Fibroblast of lung (primary cell): ENCODE data around the gene ZSWIM6. TPM values are rescaled to one million over a fixed set of nuclear protein-coding genes. Genes with fewer than 3 reads are reported as not detected.

Experiments used
- DNase-seq, 2 donors: peaks; one replicate each; pipeline versions ENCODE4 v3.0.0 to v3.0.0-alpha.2; 2010; ENCODE audit warnings: low read depth in 2 of 2
- H2AFZ ChIP-seq: 2 replicates; pipeline ENCODE4 v1.5.1; 2012; ENCODE audit warnings: low read length, control low read depth, inconsistent platforms
- H3K27ac ChIP-seq: 2 replicates; pipeline ENCODE4 v1.5.1; 2011; ENCODE audit warnings: low read length, control low read depth; ENCODE audit not compliant: insufficient read depth
- H3K27me3 ChIP-seq: 2 replicates; pipeline ENCODE4 v1.5.1; 2011; ENCODE audit warnings: mild to moderate bottlenecking, low read length; ENCODE audit not compliant: control insufficient read depth, insufficient read depth
- H3K36me3 ChIP-seq: 2 replicates; pipeline ENCODE4 v1.5.1; 2011; ENCODE audit warnings: low read length; ENCODE audit not compliant: control insufficient read depth, insufficient read depth
- H3K4me1 ChIP-seq: 2 replicates; pipeline ENCODE4 v1.5.1; 2011; ENCODE audit warnings: low read length; ENCODE audit not compliant: control insufficient read depth, insufficient read depth; ENCODE audit errors: extremely low read depth
- H3K4me2 ChIP-seq: 2 replicates; pipeline ENCODE4 v1.5.1; 2011; ENCODE audit warnings: low read length, control low read depth; ENCODE audit not compliant: insufficient read depth; ENCODE audit errors: extremely low read depth
- H3K4me3 ChIP-seq, 4 experiments: fragments of 200-600 bp in 1 of 4; sonication (generic) in 1 of 4; replicated peaks in 1 of 4; 2 replicates each; pipeline ENCODE4 v1.5.1; 2011 to 2016; ENCODE audit warnings: low read length in 4 of 4, low read depth in 3 of 4, mild to moderate bottlenecking in 3 of 4, control low read depth in 2 of 4, inconsistent platforms in 1 of 4, mixed read lengths in 1 of 4; ENCODE audit not compliant: insufficient read depth in 1 of 4; ENCODE audit errors: control extremely low read depth in 1 of 4
- H3K79me2 ChIP-seq: 2 replicates; pipeline ENCODE4 v1.5.1; 2012; ENCODE audit warnings: mild to moderate bottlenecking, low read length, inconsistent platforms; ENCODE audit not compliant: control insufficient read depth, insufficient read depth
- H3K9ac ChIP-seq: 2 replicates; pipeline ENCODE4 v1.5.1; 2011; ENCODE audit warnings: mild to moderate bottlenecking, low read length, control low read depth; ENCODE audit not compliant: insufficient read depth
- H3K9me3 ChIP-seq: 2 replicates; pipeline ENCODE4 v1.5.1; 2012; ENCODE audit warnings: low read depth, low read length; ENCODE audit not compliant: control insufficient read depth, insufficient read depth
- H4K20me1 ChIP-seq: 2 replicates; pipeline ENCODE4 v1.5.1; 2011; ENCODE audit warnings: low read length; ENCODE audit not compliant: control insufficient read depth, insufficient read depth; ENCODE audit errors: extremely low read depth
- EZH2 ChIP-seq: IDR thresholded peaks from 2 replicates; pipeline ENCODE4 v1.5.1; 2012; ENCODE audit warnings: low read length, control low read depth, mild to moderate bottlenecking; ENCODE audit errors: missing control alignments
- polyA plus RNA-seq, 2 donors: library from polyadenylated mRNA; depleted of rRNA in 1 of 2; stranded (reverse) in 1 of 2; unstranded in 1 of 2; fragments of >200 nt; gene quantifications; 2 replicates each; pipeline ENCODE4 v1.2.1, GENCODE V29; 2011 to 2012; ENCODE audit warnings: missing spikeins in 1 of 2
- total RNA-seq: library from RNA; depleted of rRNA; stranded (reverse); fragments of >200 nt; gene quantifications from 2 replicates; pipeline ENCODE4 v1.2.1, GENCODE V29; 2014
- TF ChIP-seq, protein P1 (sequence below), 2 donors: IDR thresholded peaks in 1 of 2; conservative IDR thresholded peaks in 1 of 2; 1 replicate in 1 of 2; 2 replicates in 1 of 2; pipeline ENCODE4 v1.5.1; 2011 to 2012; ENCODE audit warnings: low read length in 2 of 2, control low read depth in 1 of 2, inconsistent platforms in 1 of 2, low read depth in 1 of 2, mild to moderate bottlenecking in 1 of 2

The ZSWIM6 gene
- total and polyA plus RNA-seq, 2 donors (not counting 1 experiment from before 2014, with no cell fraction given) = 23.5 to 26.6 TPM

DNA sequence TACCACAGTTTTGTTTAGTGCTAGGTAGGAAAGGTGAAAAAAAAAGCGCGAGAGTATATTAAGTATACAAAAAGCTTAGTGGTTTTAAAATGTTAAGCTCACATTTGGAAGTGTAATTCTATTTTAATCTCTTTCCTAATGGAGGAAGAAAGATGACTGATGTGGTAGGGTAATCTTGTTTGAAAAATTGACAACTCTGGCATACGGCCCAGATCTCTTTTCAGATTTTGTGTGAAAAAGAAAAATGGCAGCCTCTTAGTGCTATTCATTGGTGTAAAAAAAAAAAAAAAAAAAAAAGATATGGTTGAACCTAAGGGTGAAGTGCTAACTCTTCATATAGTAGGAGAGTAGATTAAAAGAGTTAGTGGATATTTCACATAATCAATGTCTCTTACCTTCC, 108.0 kb downstream of the ZSWIM6 start:
- H3K9ac ChIP-seq = no peak overlapping the region
- H3K4me3 ChIP-seq = no peak overlapping the region
- H3K27me3 ChIP-seq = no peaks in the 10 kb centered on the region
- H3K9me3 ChIP-seq = no peaks in the 10 kb centered on the region
- peaks cover 73% of the 10 kb centered on the region for H3K79me2 ChIP-seq
- no peaks in the 10 kb centered on the region for H3K4me1 ChIP-seq
- no peak for DNase-seq
- H2AFZ ChIP-seq = no peak overlapping the region
- peaks cover 2% of the 10 kb centered on the region for H4K20me1 ChIP-seq
- H3K4me2 ChIP-seq = no peak overlapping the region
- TF ChIP-seq EZH2 = no peak
- TF ChIP-seq, protein P1, sequence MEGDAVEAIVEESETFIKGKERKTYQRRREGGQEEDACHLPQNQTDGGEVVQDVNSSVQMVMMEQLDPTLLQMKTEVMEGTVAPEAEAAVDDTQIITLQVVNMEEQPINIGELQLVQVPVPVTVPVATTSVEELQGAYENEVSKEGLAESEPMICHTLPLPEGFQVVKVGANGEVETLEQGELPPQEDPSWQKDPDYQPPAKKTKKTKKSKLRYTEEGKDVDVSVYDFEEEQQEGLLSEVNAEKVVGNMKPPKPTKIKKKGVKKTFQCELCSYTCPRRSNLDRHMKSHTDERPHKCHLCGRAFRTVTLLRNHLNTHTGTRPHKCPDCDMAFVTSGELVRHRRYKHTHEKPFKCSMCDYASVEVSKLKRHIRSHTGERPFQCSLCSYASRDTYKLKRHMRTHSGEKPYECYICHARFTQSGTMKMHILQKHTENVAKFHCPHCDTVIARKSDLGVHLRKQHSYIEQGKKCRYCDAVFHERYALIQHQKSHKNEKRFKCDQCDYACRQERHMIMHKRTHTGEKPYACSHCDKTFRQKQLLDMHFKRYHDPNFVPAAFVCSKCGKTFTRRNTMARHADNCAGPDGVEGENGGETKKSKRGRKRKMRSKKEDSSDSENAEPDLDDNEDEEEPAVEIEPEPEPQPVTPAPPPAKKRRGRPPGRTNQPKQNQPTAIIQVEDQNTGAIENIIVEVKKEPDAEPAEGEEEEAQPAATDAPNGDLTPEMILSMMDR (conservative IDR thresholded peaks at IDR 0.05 in 1 of 2, IDR thresholded peaks at IDR 0.05 in 1 of 2; ENCODE audit: low read depth in 1 of 2, low read length in 2 of 2) = no peak
- H3K36me3 ChIP-seq = no peaks in the 10 kb centered on the region
- no peak overlapping the region for H3K27ac ChIP-seq

DNA sequence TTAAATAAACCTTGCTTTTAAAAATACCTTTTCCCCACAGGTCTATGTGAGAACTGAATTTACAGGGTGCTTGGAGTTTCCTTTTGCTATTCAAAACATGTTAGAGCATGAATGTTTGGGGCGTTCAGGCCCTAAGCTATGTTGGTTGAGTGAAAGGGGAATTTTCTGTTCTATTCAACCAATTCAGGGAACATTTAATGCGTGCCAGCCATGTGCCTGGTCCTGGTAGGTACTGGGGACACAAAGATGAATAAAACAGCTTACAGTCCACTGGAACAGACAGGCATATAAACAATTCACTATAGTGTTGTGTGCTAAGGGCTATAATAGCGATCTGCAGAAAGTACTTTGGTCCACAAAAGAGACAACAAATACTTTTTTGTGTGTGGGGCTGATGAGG, 108.5 kb downstream of the ZSWIM6 start:
- TF ChIP-seq, protein P1 (conservative IDR thresholded peaks at IDR 0.05 in 1 of 2, IDR thresholded peaks at IDR 0.05 in 1 of 2; ENCODE audit: low read depth in 1 of 2, low read length in 2 of 2) = no peak
- TF ChIP-seq EZH2 = no peak
- Histone ChIP-seq H3K4me1 (no peaks in the 10 kb centered on the region), H2AFZ (no peak overlapping the region), H3K4me2 (no peak overlapping the region), H3K9ac (no peak overlapping the region), H3K9me3 (no peaks in the 10 kb centered on the region), H3K27me3 (no peaks in the 10 kb centered on the region), H3K4me3 (no peak overlapping the region), H3K36me3 (no peaks in the 10 kb centered on the region), H3K27ac (no peak overlapping the region), H3K79me2 (peaks cover 69% of the 10 kb centered on the region), H4K20me1 (no peaks in the 10 kb centered on the region)
- no peak for DNase-seq

- H3K27me3 ChIP-seq = no peaks in the 10 kb centered on the region
- TF ChIP-seq, protein P1 (conservative IDR thresholded peaks at IDR 0.05 in 1 of 2, IDR thresholded peaks at IDR 0.05 in 1 of 2; ENCODE audit: low read depth in 1 of 2, low read length in 2 of 2) = no peak
- TF ChIP-seq EZH2 = no peak
- no peak overlapping the region for H3K27ac ChIP-seq
- no peaks in the 10 kb centered on the region for H4K20me1 ChIP-seq
- no peak for DNase-seq
- no peaks in the 10 kb centered on the region for H3K9me3 ChIP-seq
- H3K4me3 ChIP-seq = no peak overlapping the region
- no peak overlapping the region for H3K4me2 ChIP-seq
- no peak overlapping the region for H2AFZ ChIP-seq
- no peak overlapping the region for H3K9ac ChIP-seq
- no peaks in the 10 kb centered on the region for H3K36me3 ChIP-seq
- peaks cover 67% of the 10 kb centered on the region for H3K79me2 ChIP-seq
- no peaks in the 10 kb centered on the region for H3K4me1 ChIP-seq
Observed at GRCh38 chr5:61441742-61442141, 109.7 kb downstream of the ZSWIM6 start.
